Thymus (tissue), 11 donors: ENCODE measurements around the gene RENBP. TPM values are rescaled to one million over a fixed set of nuclear protein-coding genes. Genes with fewer than 3 reads are reported as not detected.

Source experiments
- DNase-seq, 9 donors: peaks; one replicate each; pipeline ENCODE4 v3.0.0-alpha.2; 2013; ENCODE audit warnings: low spot score in 9 of 9, low read depth in 6 of 9, missing footprints in 1 of 9
- H3K27ac ChIP-seq, 2 donors: one replicate each; pipeline ENCODE4 v1.5.1; 2013; ENCODE audit warnings: control low read depth in 1 of 2, low read depth in 1 of 2, low read length in 1 of 2, mild to moderate bottlenecking in 1 of 2, moderate library complexity in 1 of 2
- H3K27me3 ChIP-seq, 2 donors: one replicate each; pipeline ENCODE4 v1.5.1; 2013; ENCODE audit warnings: low read length in 1 of 2; ENCODE audit not compliant: control insufficient read depth in 2 of 2, insufficient read depth in 1 of 2
- H3K36me3 ChIP-seq, 2 donors: one replicate each; pipeline ENCODE4 v1.5.1; 2013; ENCODE audit warnings: low read length in 1 of 2, mild to moderate bottlenecking in 1 of 2, moderate library complexity in 1 of 2; ENCODE audit not compliant: control insufficient read depth in 2 of 2, insufficient read depth in 2 of 2
- H3K4me1 ChIP-seq, 2 donors: one replicate each; pipeline ENCODE4 v1.5.1; 2013; ENCODE audit warnings: low read length in 2 of 2; ENCODE audit not compliant: control insufficient read depth in 2 of 2, insufficient read depth in 2 of 2
- H3K4me3 ChIP-seq, 2 donors: one replicate each; pipeline ENCODE4 v1.5.1; 2013; ENCODE audit warnings: low read length in 2 of 2, control low read depth in 1 of 2, mild to moderate bottlenecking in 1 of 2
- H3K9me3 ChIP-seq, 2 donors: one replicate each; pipeline ENCODE4 v1.5.1; 2013; ENCODE audit warnings: low read length in 1 of 2, mild to moderate bottlenecking in 1 of 2; ENCODE audit not compliant: control insufficient read depth in 2 of 2, insufficient read depth in 1 of 2
- WGBS: extraction: QIAGEN DNeasy Blood & Tissue Kit; methylation state at CpG from one replicate; pipeline ENCODE4 v1.1.7; 2013; 5-methylcytosine and 5-hydroxymethylcytosine counted together
- polyA plus RNA-seq: library from polyadenylated mRNA; stranded (reverse); fragments of 200-250 nt; gene quantifications from one replicate; pipeline ENCODE4 v1.2.3, GENCODE V29; 2013
- total RNA-seq: library from RNA; stranded (reverse); fragments of 120-200 nt; gene quantifications from one replicate; pipeline ENCODE4 v1.2.4, GENCODE V29; 2013
- donor health status: healthy.

Gene RENBP
- total and polyA plus RNA-seq, 2 donors = 9.3 to 18.3 TPM

DNA sequence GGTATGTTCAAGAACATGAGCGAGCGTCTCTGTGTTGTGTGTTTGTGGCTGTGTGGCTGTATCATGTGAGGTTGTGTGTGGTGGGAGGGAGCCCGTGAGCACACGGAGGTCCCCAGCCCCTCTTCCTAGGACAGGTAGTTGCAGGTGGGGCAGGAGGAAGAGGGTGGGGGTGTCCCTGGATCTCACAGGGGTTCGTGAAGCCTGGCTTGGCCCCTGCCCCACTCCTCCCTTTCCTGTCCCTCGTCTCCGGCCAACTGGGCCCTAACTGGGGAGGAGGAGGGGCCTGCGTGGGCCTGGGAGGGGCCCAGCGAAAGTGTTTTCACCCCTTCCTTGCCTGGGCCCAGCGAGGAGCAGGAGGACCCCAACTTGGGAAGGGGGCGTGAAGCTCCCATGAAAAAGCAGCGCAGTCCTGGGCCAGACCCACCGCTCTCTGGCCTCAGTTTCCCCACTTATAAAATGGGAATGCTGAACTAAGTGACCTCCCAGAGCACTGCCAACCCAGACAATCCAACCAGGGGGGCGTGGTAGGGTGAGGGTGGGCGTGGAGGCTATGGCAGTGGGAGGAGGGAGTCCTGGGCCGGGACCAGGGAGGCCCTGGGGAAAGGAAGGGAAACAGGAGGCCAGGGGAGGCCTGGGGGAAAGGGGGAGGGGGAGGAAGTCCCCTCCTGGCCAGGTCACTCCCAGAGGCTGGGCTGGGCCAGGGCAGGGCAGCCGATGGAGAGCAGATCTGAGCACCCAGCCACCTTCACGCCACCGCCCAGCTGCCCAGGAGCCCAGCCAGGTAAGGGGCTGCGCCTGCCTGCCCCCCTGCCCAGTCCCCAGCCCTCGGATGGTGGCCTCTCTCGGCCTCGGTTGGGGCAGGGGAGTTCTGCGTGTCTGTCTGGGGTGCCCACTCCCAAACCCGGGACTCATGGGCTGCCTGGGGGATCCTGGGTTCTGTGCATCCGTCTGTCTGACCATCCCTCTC is 40.2 kb downstream of the RENBP start, which contains the start of gene AVPR2:
AVPR2 (plus strand) TSS at position 683 of the 967 bp plus-strand sequence. CDS start 473 bp downstream, outside the sequence.
- WGBS = 31% methylated on average over 26 of the region's 26 CpGs
- H3K27ac ChIP-seq = no peak within 1 kb of the TSS
- no peaks in the 10 kb centered on the region for H3K9me3 ChIP-seq
- peaks cover 0 to 4% of the 10 kb centered on the region in 2 donors for H3K27me3 ChIP-seq
- H3K4me1 ChIP-seq = peaks cover 0 to 37% of the 10 kb centered on the region in 2 donors
- DNase-seq = no peak
- H3K36me3 ChIP-seq = peaks cover 13 to 18% of the 10 kb centered on the region in 2 donors
- H3K4me3 ChIP-seq = no peak within 1 kb of the TSS

DNA sequence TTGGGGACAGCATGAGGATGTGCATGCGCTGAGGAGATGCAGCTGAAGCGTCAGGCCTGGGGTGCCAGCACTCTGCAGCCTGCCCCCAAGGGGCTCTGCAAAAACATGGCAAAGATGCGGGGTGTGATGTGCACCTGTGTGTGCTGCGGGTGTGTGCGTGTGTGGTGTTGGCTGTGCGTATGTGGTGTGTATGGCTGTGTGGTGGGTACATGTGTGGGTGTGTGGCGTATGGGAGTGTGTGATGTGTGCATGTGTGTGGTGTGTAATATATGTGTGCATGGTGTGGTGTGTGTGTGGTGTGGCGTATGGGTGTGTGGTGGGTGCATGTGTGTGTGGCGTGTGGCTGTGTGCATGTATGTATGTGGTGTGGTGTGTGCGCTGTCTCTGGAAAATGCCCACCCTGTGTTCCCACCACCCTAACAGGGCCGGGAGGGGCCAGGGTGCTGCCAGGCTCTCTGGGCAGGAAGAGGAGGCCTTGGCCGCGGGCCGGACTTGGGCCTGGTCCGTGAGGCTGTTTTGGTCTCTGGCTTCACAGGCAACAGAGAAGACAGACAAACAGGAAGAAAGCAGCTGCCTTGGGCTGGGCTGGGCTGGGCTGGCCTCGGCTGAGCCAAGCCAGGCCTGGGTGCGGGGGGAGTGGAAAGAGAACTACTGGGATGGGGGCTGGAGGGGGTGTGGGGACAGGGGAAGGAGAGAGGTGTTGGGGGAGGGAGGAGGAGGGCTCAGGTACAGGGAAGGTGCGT is 41.0 kb downstream of the RENBP start:
- 51% methylated on average over 18 of the region's 18 CpGs for WGBS
- H3K4me3 ChIP-seq = no peak overlapping the region

DNA sequence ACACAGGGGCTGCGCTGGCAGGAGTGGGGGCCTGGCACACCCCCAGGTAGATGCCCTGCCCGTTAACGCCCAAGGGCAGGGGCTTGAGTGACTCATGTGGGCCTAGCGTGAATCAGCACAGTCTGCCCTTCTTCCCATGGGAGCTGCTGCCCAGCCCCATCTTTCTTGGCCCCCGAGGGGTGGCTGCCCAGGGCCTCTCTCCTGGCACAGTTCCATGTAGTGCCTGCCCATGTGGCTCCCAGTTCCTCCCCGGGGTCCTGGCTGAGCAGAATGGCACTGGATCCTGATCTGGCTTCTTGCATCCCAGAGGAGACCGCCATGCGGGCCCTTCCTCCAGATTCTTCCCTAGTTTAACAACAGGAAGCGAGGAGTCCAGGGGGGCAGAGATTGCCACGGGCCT is 42.1 kb downstream of the RENBP start:
- no peak overlapping the region for H3K27ac ChIP-seq
- H3K36me3 ChIP-seq = peaks cover under 1 to 1% of the 10 kb centered on the region in 2 donors
- H3K9me3 ChIP-seq = no peaks in the 10 kb centered on the region
- no peak overlapping the region for H3K4me3 ChIP-seq
- peaks cover 0 to 4% of the 10 kb centered on the region in 2 donors for H3K27me3 ChIP-seq
- WGBS = 77% methylated on average over 10 of the region's 10 CpGs
- DNase-seq = no peak
- peaks cover 0 to 37% of the 10 kb centered on the region in 2 donors for H3K4me1 ChIP-seq

More for the DNA sequence above, 41.0 kb downstream of the RENBP start:
- DNase-seq = no peak
- Histone ChIP-seq H3K9me3 (no peaks in the 10 kb centered on the region), H3K4me1 (peaks cover 0 to 37% of the 10 kb centered on the region in 2 donors), H3K36me3 (peaks cover 5 to 10% of the 10 kb centered on the region in 2 donors), H3K27me3 (peaks cover 0 to 4% of the 10 kb centered on the region in 2 donors), H3K27ac (no peak overlapping the region)

DNA sequence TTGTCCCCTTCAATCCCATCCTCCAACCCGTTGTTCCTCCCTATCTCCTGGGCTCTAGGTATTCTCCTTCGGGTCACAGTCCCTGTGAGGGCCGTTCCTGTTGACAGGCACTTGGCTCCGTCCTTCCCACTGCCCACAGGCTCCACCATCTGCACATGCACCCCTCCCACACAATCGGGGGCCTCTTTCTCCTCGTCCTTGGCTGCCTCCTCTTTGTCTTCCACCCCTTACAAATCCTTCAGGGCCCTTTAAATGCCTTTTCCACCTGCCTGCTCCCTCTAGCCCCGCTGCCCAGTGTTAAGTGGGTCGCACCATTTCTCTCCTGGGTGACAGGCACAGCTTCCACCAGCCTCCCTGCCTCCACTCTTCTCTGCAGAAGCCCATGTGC is 42.7 kb downstream of the RENBP start:
- Histone ChIP-seq H3K9me3 (no peaks in the 10 kb centered on the region), H3K36me3 (no peaks in the 10 kb centered on the region), H3K4me1 (peaks cover 0 to 37% of the 10 kb centered on the region in 2 donors), H3K27ac (no peak overlapping the region), H3K27me3 (peaks cover 0 to 4% of the 10 kb centered on the region in 2 donors), H3K4me3 (no peak overlapping the region)
- DNase-seq = no peak
- 86% methylated on average over 8 of the region's 8 CpGs for WGBS

DNA sequence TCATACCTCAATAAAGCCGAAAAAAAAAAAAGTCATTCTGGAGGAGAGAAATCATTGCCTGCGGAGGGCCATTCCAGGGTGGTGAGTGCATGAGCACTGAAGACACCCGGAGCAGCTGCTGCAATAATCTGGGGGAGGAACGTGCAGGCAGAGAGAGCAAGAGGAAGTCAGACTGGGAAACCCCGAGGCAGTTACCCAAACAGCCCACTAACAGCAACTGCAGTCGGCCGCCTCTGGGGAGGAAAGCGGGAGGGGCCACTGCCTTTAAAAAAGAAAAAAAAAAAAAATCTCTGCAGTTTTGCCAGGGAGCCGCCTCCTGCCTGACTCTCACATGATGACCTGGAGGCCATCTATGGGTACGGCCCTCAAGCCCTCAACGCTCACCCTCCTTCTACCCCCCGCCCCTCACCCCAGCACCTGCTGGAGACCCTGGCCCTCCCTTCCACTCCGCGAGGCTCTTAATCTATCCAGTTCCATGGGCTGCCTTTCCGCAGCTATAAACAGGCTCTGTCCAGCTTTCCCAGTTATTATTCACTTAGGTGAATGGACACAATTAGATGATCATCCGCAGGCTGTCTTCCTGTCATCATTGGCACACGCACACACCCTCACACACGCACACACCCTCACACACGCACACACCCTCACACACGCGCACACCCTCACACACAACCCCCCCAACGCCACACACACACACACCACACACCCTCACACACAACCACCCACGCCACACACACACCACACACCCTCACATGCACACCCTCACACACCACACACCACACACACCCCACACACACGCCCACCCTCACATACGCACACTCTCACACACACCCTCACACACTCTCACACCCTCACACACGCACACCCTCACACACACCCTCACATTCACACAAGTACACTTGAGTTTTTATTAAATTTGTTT is 43.4 kb downstream of the RENBP start:
- no peaks in the 10 kb centered on the region for H3K36me3 ChIP-seq
- peak overlapping the region in 1 of 2 donors; percentile 31 for H3K27ac ChIP-seq
- peaks cover 0 to 41% of the 10 kb centered on the region in 2 donors for H3K4me1 ChIP-seq
- H3K4me3 ChIP-seq = no peak overlapping the region
- no peaks in the 10 kb centered on the region for H3K9me3 ChIP-seq
- WGBS = 40% methylated on average over 26 of the region's 26 CpGs
- peaks cover 0 to 6% of the 10 kb centered on the region in 2 donors for H3K27me3 ChIP-seq
- peak in 4 of 9 donors; percentile 32 to 73 (median 41) for DNase-seq

DNA sequence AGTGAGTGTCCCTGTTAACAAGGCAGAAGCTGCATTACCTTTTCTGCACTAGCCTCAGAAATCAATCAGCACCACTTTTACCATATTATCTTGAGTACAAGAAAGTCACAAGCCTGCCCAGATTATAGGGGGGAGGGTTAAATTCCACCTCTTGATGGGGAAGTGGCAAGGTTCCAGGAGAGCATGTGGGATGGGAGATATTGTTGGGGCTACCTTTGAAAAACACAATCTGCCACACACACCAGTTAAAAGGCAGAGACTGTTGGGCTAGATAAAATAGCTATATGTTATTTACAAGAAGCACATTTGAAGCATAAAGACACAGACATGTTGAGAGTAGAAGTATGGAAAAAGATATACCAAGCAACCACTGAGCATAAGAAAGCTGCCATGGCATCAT is 46.5 kb downstream of the RENBP start:
- Histone ChIP-seq H3K27ac (no peak overlapping the region), H3K27me3 (peaks cover 0 to 12% of the 10 kb centered on the region in 2 donors), H3K36me3 (no peaks in the 10 kb centered on the region), H3K9me3 (no peaks in the 10 kb centered on the region), H3K4me1 (peaks cover 0 to 21% of the 10 kb centered on the region in 2 donors), H3K4me3 (no peak overlapping the region)
- no peak for DNase-seq

DNA sequence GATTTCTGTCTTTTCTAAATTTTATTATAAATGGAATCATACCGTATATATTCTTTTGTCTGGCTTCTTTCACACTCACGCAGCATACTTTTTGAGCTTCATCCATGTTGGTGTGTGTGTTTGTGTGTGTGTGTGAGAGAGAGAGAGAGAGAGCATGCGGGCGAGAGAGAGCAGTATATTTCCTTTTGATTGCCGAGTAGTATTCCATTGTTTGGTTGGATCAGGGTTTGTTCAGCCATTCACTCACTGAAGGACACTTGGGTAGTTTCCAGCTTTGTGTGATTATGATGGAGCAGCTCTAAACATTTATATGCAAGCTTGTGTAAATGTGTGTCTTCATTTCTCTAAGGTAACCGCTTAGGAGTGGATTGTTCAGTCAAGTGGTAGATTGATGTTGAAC is 55.3 kb downstream of the RENBP start:
- WGBS = 97% methylated on average over 6 of the region's 6 CpGs
- Histone ChIP-seq H3K27me3 (peaks cover 14 to 62% of the 10 kb centered on the region in 2 donors), H3K4me1 (peaks cover 0 to 2% of the 10 kb centered on the region in 2 donors), H3K27ac (no peak overlapping the region), H3K36me3 (no peaks in the 10 kb centered on the region), H3K4me3 (no peak overlapping the region), H3K9me3 (peaks cover 0 to 5% of the 10 kb centered on the region in 2 donors)
- no peak for DNase-seq

DNA sequence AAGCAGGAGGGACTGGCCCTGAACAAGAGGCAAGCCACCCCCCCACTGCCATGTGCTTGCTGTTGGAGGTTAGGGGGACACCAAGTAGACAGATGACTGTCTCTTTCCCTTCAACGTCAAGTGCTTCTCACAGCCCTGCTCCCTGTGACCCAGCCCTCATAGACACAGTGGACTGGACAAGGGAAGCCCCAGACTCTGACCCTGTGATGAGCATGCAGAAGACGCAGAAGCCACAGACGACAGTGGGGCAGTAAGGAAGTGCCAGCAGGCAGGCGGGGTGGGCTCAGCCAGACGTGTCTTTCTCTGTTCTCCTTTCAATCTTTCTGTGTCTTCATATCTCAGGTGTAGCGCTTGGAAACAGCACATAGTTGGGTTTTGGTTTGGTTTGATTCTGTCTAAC is 56.1 kb downstream of the RENBP start:
- WGBS = 45% methylated on average over 6 of the region's 6 CpGs
- DNase-seq = no peak
- peaks cover 0 to 2% of the 10 kb centered on the region in 2 donors for H3K4me1 ChIP-seq
- H3K36me3 ChIP-seq = no peaks in the 10 kb centered on the region
- H3K9me3 ChIP-seq = peaks cover 0 to 5% of the 10 kb centered on the region in 2 donors
- no peak overlapping the region for H3K27ac ChIP-seq
- peaks cover 17 to 66% of the 10 kb centered on the region in 2 donors for H3K27me3 ChIP-seq
- no peak overlapping the region for H3K4me3 ChIP-seq
